Central memory CD4-positive, alpha-beta T cell (primary cell): ENCODE measurements around the gene SPATA31D4.
"Not testable (repeated sequence)": the region's sequence is repeated elsewhere in the genome, so short reads cannot be mapped to it uniquely, and the experiment has no call there.

Experiments used
- DNase-seq: peaks from one replicate; pipeline ENCODE4 v3.0.0; 2022
- total RNA-seq, 3 experiments: gene quantifications; one replicate each; lab custom pipeline; 2026; lab: John Stamatoyannopoulos, UW

SPATA31D4 gene
- 0 reads per million in 3 experiments for total RNA-seq

- not testable (repeated sequence) for DNase-seq
These were observed at the start of gene SPATA31D4 for GRCh38 chr9:81928305-81928704. SPATA31D4 (plus strand) TSS chr9:81928428; CDS start chr9:81928514, 86 bp downstream.

GRCh38 chr9:81878530-81878929 lies 49.7 kb upstream of the SPATA31D4 start:
- no peak for DNase-seq

GRCh38 chr9:81879501-81879916 lies 48.7 kb upstream of the SPATA31D4 start:
- DNase-seq, result no peak

- DNase-seq, result no peak
These were observed 42.6 kb upstream of the SPATA31D4 start for GRCh38 chr9:81885602-81886001.

- no peak for DNase-seq
These were observed 41.6 kb upstream of the SPATA31D4 start for GRCh38 chr9:81886665-81887064.

- DNase-seq, result no peak
These were observed 38.1 kb upstream of the SPATA31D4 start for GRCh38 chr9:81890104-81890503.

- DNase-seq, result no peak
These were observed 35.8 kb upstream of the SPATA31D4 start for GRCh38 chr9:81892440-81892839.

- DNase-seq, result no peak
These were observed 34.3 kb upstream of the SPATA31D4 start for GRCh38 chr9:81893929-81894328.

GRCh38 chr9:81894891-81895290 lies 33.3 kb upstream of the SPATA31D4 start:
- DNase-seq, result no peak

GRCh38 chr9:81896070-81896469 lies 32.2 kb upstream of the SPATA31D4 start:
- DNase-seq, result no peak

GRCh38 chr9:81898851-81899250 lies 29.4 kb upstream of the SPATA31D4 start:
- no peak for DNase-seq

- no peak for DNase-seq
These were observed 26.0 kb upstream of the SPATA31D4 start for GRCh38 chr9:81902196-81902595.

- no peak for DNase-seq
These were observed 25.6 kb upstream of the SPATA31D4 start for GRCh38 chr9:81902626-81903025.

- DNase-seq, result no peak
These were observed 21.6 kb upstream of the SPATA31D4 start for GRCh38 chr9:81906671-81907070.

- no peak for DNase-seq
These were observed 16.1 kb upstream of the SPATA31D4 start for GRCh38 chr9:81912135-81912534.

- DNase-seq, result no peak
These were observed 12.3 kb upstream of the SPATA31D4 start for GRCh38 chr9:81915801-81916505.

GRCh38 chr9:81918507-81918906 lies 9.7 kb upstream of the SPATA31D4 start:
- not testable (repeated sequence) for DNase-seq

- DNase-seq, result not testable (repeated sequence)
These were observed 1.9 kb downstream of the SPATA31D4 start for GRCh38 chr9:81930147-81930546.

GRCh38 chr9:81933547-81933946 lies 5.3 kb downstream of the SPATA31D4 start:
- not testable (repeated sequence) for DNase-seq

- DNase-seq, result not testable (repeated sequence)
These were observed 15.2 kb downstream of the SPATA31D4 start, which contains the start of gene SPATA31D3 for GRCh38 chr9:81943393-81943792. SPATA31D3 (plus strand) TSS chr9:81943500; CDS start chr9:81943586, 86 bp downstream.

- not testable (repeated sequence) for DNase-seq
These were observed 20.4 kb downstream of the SPATA31D4 start for GRCh38 chr9:81948650-81949049.

GRCh38 chr9:81953096-81953495 lies 24.9 kb downstream of the SPATA31D4 start:
- no peak for DNase-seq

- DNase-seq, result no peak
These were observed 27.4 kb downstream of the SPATA31D4 start for GRCh38 chr9:81955625-81956024.
